H9 (cell line): ENCODE data around the gene RTL9. TPM values are rescaled to one million over a fixed set of nuclear protein-coding genes. Genes with fewer than 3 reads are reported as not detected.

Experiments
- DNase-seq: peaks from one replicate; pipeline ENCODE4 v3.0.0-alpha.2; 2017
- H2AFZ ChIP-seq: one replicate; pipeline ENCODE4 v1.6.1; 2013; ENCODE audit warnings: mild to moderate bottlenecking, low read length, control low read depth, moderate library complexity
- H2AK5ac ChIP-seq: 2 replicates; pipeline ENCODE4 v1.6.1; 2013; ENCODE audit warnings: low read length, control low read depth, mixed read lengths; ENCODE audit not compliant: insufficient read length
- H2BK120ac ChIP-seq: one replicate; pipeline ENCODE4 v1.6.1; 2013; ENCODE audit warnings: low read depth, mild to moderate bottlenecking, low read length, control low read depth, inconsistent platforms; ENCODE audit not compliant: poor library complexity, severe bottlenecking
- H2BK12ac ChIP-seq: 2 replicates; pipeline ENCODE4 v1.6.1; 2013; ENCODE audit warnings: low read length, control low read depth, mixed read lengths, low read depth; ENCODE audit not compliant: insufficient read length
- H2BK15ac ChIP-seq: 2 replicates; pipeline ENCODE4 v1.6.1; 2013; ENCODE audit warnings: low read depth, low read length, control low read depth
- H2BK20ac ChIP-seq: one replicate; pipeline ENCODE4 v1.6.1; 2013; ENCODE audit warnings: low read depth, mild to moderate bottlenecking, low read length, control low read depth, inconsistent platforms; ENCODE audit not compliant: poor library complexity, severe bottlenecking
- H2BK5ac ChIP-seq: 2 replicates; pipeline ENCODE4 v1.6.1; 2013; ENCODE audit warnings: low read length, control low read depth, mixed read lengths; ENCODE audit not compliant: insufficient read length
- H3K14ac ChIP-seq: 2 replicates; pipeline ENCODE4 v1.6.1; 2013; ENCODE audit warnings: low read length, control low read depth; ENCODE audit not compliant: insufficient read depth
- H3K18ac ChIP-seq: 2 replicates; pipeline ENCODE4 v1.6.1; 2013; ENCODE audit warnings: low read depth, mild to moderate bottlenecking, mixed read lengths, low read length, control low read depth; ENCODE audit not compliant: insufficient read length
- H3K23ac ChIP-seq: 2 replicates; pipeline ENCODE4 v1.6.1; 2013; ENCODE audit warnings: low read length, control low read depth, mixed read lengths, low read depth; ENCODE audit not compliant: insufficient read length
- H3K23me2 ChIP-seq: 2 replicates; pipeline ENCODE4 v1.6.1; 2013; ENCODE audit warnings: low read depth, mild to moderate bottlenecking, mixed read lengths, low read length, control low read depth; ENCODE audit not compliant: insufficient read length, poor library complexity, severe bottlenecking
- H3K27ac ChIP-seq: 2 replicates; pipeline ENCODE4 v1.5.1; 2013; ENCODE audit warnings: low read length, control low read depth, mixed read lengths, low read depth; ENCODE audit not compliant: insufficient read length
- H3K27me3 ChIP-seq: 2 replicates; pipeline ENCODE4 v1.6.1; 2013; ENCODE audit warnings: low read length, control low read depth, inconsistent platforms; ENCODE audit not compliant: insufficient read depth
- H3K4ac ChIP-seq: 2 replicates; pipeline ENCODE4 v1.6.1; 2013; ENCODE audit warnings: low read depth, mild to moderate bottlenecking, control low read depth, inconsistent platforms, low read length, moderate library complexity
- H3K4me1 ChIP-seq: 2 replicates; pipeline ENCODE4 v1.6.1; 2013; ENCODE audit warnings: low read length, control low read depth, inconsistent platforms; ENCODE audit not compliant: insufficient read depth
- H3K4me2 ChIP-seq: 2 replicates; pipeline ENCODE4 v1.6.1; 2013; ENCODE audit warnings: low read length, control low read depth, mixed read lengths; ENCODE audit not compliant: insufficient read length, insufficient read depth
- H3K56ac ChIP-seq: 2 replicates; pipeline ENCODE4 v1.6.1; 2013; ENCODE audit warnings: low read depth, mild to moderate bottlenecking, mixed read lengths, low read length, control low read depth; ENCODE audit not compliant: insufficient read length
- H3K79me1 ChIP-seq: 2 replicates; pipeline ENCODE4 v1.6.1; 2013; ENCODE audit warnings: low read depth, mild to moderate bottlenecking, moderate library complexity, low read length, control low read depth, inconsistent platforms; ENCODE audit not compliant: insufficient read depth, poor library complexity, severe bottlenecking
- H3K79me2 ChIP-seq: 2 replicates; pipeline ENCODE4 v1.6.1; 2013; ENCODE audit warnings: low read length, control low read depth, inconsistent platforms; ENCODE audit not compliant: insufficient read depth
- H3K9ac ChIP-seq: 2 replicates; pipeline ENCODE4 v1.6.1; 2013; ENCODE audit warnings: low read length, control low read depth, mixed read lengths; ENCODE audit not compliant: insufficient read length; ENCODE audit errors: extremely low read depth
- H3K9me3 ChIP-seq: one replicate; pipeline ENCODE4 v1.6.1; 2013; ENCODE audit warnings: low read depth, low read length, inconsistent platforms; ENCODE audit not compliant: control insufficient read depth
- H3T11ph ChIP-seq: one replicate; pipeline ENCODE4 v1.6.1; 2013; ENCODE audit warnings: mild to moderate bottlenecking, low read length, control low read depth, inconsistent platforms
- H4K20me1 ChIP-seq: one replicate; pipeline ENCODE4 v1.6.1; 2013; ENCODE audit not compliant: control insufficient read depth, insufficient read length, insufficient read depth
- H4K5ac ChIP-seq: 2 replicates; pipeline ENCODE4 v1.6.1; 2013; ENCODE audit warnings: low read depth, mild to moderate bottlenecking, mixed read lengths, low read length, control low read depth; ENCODE audit not compliant: insufficient read length
- H4K8ac ChIP-seq: replicated peaks from 2 replicates; pipeline ENCODE4 v1.6.1; 2013; ENCODE audit warnings: low read length, control low read depth, mixed read lengths, low read depth; ENCODE audit not compliant: insufficient read length
- H4K91ac ChIP-seq: 2 replicates; pipeline ENCODE4 v1.6.1; 2013; ENCODE audit warnings: low read depth, mild to moderate bottlenecking, moderate library complexity, mixed read lengths, low read length, control low read depth; ENCODE audit not compliant: insufficient read length
- H3K27ac Mint-ChIP-seq, 3 experiments: 2 replicates in 2 of 3; 3 replicates in 1 of 3; pipeline ENCODE4 v1.8.0; 2020 to 2021; ENCODE audit warnings: mixed read lengths in 3 of 3, mild to moderate bottlenecking in 1 of 3, moderate library complexity in 1 of 3
- H3K27me3 Mint-ChIP-seq: 2 replicates; pipeline ENCODE4 v1.8.0; 2021; ENCODE audit warnings: low read depth, mild to moderate bottlenecking, moderate library complexity, mixed read lengths
- H3K36me3 Mint-ChIP-seq, 3 experiments: 2 replicates in 2 of 3; 3 replicates in 1 of 3; pipeline ENCODE4 v1.8.0; 2020 to 2021; ENCODE audit warnings: low read depth in 3 of 3, mixed read lengths in 3 of 3; ENCODE audit not compliant: insufficient read depth in 1 of 3
- H3K4me1 Mint-ChIP-seq, 2 experiments: 2 replicates each; pipeline ENCODE4 v1.8.0; 2020; ENCODE audit warnings: mixed read lengths in 2 of 2
- H3K4me3 Mint-ChIP-seq, 2 experiments: 2 replicates in 1 of 2; 3 replicates in 1 of 2; pipeline ENCODE4 v1.8.0; 2020 to 2021; ENCODE audit warnings: mild to moderate bottlenecking in 2 of 2, mixed read lengths in 2 of 2, moderate library complexity in 1 of 2
- H3K9me3 Mint-ChIP-seq, 2 experiments: 2 replicates in 1 of 2; 3 replicates in 1 of 2; pipeline ENCODE4 v1.8.0; 2020; ENCODE audit warnings: mild to moderate bottlenecking in 2 of 2, mixed read lengths in 2 of 2, moderate library complexity in 1 of 2
- WGBS: extraction: QIAGEN DNeasy Blood & Tissue Kit; methylation state at CpG from one replicate; pipeline ENCODE4 v1.1.7; 2013; ENCODE audit warnings: missing lambda C conversion rate, low lambda C conversion rate, mixed read lengths; ENCODE audit not compliant: insufficient read length; ENCODE audit errors: extremely low coverage; 5-methylcytosine and 5-hydroxymethylcytosine counted together
- total RNA-seq: library from RNA; stranded (reverse); gene quantifications from 2 replicates; pipeline ENCODE4 v1.2.1, GENCODE V29; 2021
- TF ChIP-seq, protein P1 (sequence below): fragments of 200-600 bp; sonication (generic); conservative IDR thresholded peaks from 3 replicates; pipeline ENCODE4 v1.8.0; 2021; ENCODE audit warnings: antibody characterized with exemption, mild to moderate bottlenecking

Gene RTL9
- total RNA-seq, 1 experiment from 2014 or later, result 0.13 TPM

DNA sequence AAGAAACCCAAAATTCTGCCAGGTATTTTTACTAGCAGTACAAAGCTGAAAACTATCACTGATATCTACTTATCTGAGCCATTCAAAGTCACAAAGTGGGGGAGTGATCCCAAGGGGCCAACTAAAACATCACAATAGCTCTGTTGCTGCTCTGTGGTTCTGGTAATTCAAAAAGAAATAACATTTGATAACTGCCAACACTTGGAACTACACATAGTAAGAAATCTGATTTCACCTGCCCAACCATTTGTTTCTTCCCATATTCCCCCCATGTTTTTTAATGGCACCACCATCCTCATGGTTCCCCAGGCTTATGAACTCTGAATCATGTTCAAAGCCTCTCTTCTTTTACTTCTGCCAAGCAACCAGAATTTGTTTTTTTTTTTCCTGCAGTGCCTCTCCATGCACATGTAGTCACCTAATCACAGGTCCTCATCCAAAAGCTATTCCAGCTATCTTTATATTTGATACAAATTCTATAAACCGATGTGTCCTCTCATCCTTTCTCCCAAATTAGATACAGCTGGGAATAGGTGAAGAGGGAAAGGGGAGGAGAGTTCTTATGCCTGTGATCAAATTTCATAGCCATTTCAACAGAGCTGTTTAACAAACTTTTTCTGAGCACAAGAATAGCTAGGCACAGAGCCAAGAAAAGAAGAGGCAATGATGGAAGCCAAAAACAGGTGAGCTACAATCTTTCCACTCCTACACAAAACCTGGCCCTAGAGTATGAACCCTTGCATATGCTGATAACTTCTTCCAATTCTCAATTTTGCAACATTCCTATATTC, 48.5 kb upstream of the RTL9 start:
- no peak overlapping the region; a peak in 2 of 5 replicates for H3K4me3 Mint-ChIP-seq
- Histone ChIP-seq H3K27ac (no peak overlapping the region), H2BK15ac (no peak overlapping the region), H4K5ac (no peak overlapping the region), H3K23me2 (no peaks in the 10 kb centered on the region), H3T11ph (no peak overlapping the region), H2BK120ac (no peak overlapping the region), H3K4me2 (no peak overlapping the region), H2BK5ac (no peak overlapping the region), H3K27me3 (no peaks in the 10 kb centered on the region), H3K23ac (no peak overlapping the region), H4K20me1 (no peaks in the 10 kb centered on the region), H3K4ac (no peak overlapping the region), H3K79me1 (no peaks in the 10 kb centered on the region), H3K79me2 (peaks cover 29% of the 10 kb centered on the region; the same call in 1 of the 2 replicates), H3K9ac (no peak overlapping the region), H2BK20ac (no peak overlapping the region), H3K18ac (no peak overlapping the region), H2AFZ (no peak overlapping the region), H3K14ac (no peak overlapping the region), H3K4me1 (peaks cover 18% of the 10 kb centered on the region), H3K9me3 (no peaks in the 10 kb centered on the region), H4K8ac (no peak overlapping the region), H3K56ac (no peak overlapping the region), H2AK5ac (no peak overlapping the region), H4K91ac (no peak overlapping the region), H2BK12ac (no peak overlapping the region)
- no peaks in the 10 kb centered on the region for H3K36me3 Mint-ChIP-seq
- H3K4me1 Mint-ChIP-seq, result peaks cover 65 to 67% of the 10 kb centered on the region in 2 experiments
- no CpG with 5 or more reads among the region's 1 CpG for WGBS
- DNase-seq, result no peak
- H3K27ac Mint-ChIP-seq, result no peak overlapping the region
- H3K9me3 Mint-ChIP-seq, result no peaks in the 10 kb centered on the region
- H3K27me3 Mint-ChIP-seq, result no peaks in the 10 kb centered on the region
- TF ChIP-seq, protein P1, sequence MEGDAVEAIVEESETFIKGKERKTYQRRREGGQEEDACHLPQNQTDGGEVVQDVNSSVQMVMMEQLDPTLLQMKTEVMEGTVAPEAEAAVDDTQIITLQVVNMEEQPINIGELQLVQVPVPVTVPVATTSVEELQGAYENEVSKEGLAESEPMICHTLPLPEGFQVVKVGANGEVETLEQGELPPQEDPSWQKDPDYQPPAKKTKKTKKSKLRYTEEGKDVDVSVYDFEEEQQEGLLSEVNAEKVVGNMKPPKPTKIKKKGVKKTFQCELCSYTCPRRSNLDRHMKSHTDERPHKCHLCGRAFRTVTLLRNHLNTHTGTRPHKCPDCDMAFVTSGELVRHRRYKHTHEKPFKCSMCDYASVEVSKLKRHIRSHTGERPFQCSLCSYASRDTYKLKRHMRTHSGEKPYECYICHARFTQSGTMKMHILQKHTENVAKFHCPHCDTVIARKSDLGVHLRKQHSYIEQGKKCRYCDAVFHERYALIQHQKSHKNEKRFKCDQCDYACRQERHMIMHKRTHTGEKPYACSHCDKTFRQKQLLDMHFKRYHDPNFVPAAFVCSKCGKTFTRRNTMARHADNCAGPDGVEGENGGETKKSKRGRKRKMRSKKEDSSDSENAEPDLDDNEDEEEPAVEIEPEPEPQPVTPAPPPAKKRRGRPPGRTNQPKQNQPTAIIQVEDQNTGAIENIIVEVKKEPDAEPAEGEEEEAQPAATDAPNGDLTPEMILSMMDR, result no peak
